Neural progenitor cell (in vitro differentiated cells): Measurements from ENCODE around the gene FAM53B. TPM values are rescaled to one million over a fixed set of nuclear protein-coding genes. Genes with fewer than 3 reads are reported as not detected.

Source experiments
- DNase-seq: peaks from one replicate; pipeline ENCODE4 v3.0.0-alpha.2; 2016; ENCODE audit warnings: low spot score
- H2AFZ ChIP-seq: fragments of 200-600 bp; sonication (generic); replicated peaks from 2 replicates; pipeline ENCODE4 v1.6.1; 2016; ENCODE audit warnings: antibody characterized with exemption
- H3F3A ChIP-seq: fragments of 200-600 bp; sonication (generic); 2 replicates; pipeline ENCODE4 v1.6.1; 2016; ENCODE audit warnings: antibody characterized with exemption, low read depth
- H3K27ac ChIP-seq: fragments of 200-600 bp; sonication (generic); 2 replicates; pipeline ENCODE4 v1.5.1; 2016; ENCODE audit warnings: mild to moderate bottlenecking
- H3K27me3 ChIP-seq: fragments of 200-600 bp; sonication (generic); 2 replicates; pipeline ENCODE4 v1.6.1; 2016; ENCODE audit warnings: mild to moderate bottlenecking, moderate library complexity
- H3K36me3 ChIP-seq: fragments of 200-600 bp; sonication (generic); 2 replicates; pipeline ENCODE4 v1.5.1; 2016
- H3K4me1 ChIP-seq: fragments of 200-600 bp; sonication (generic); 2 replicates; pipeline ENCODE4 v1.6.1; 2016; ENCODE audit warnings: mixed run types
- H3K4me2 ChIP-seq: fragments of 200-600 bp; sonication (generic); 2 replicates; pipeline ENCODE4 v1.6.1; 2016
- H3K4me3 ChIP-seq: fragments of 200-600 bp; sonication (generic); 2 replicates; pipeline ENCODE4 v1.5.1; 2016
- H3K79me2 ChIP-seq: fragments of 200-600 bp; sonication (generic); 2 replicates; pipeline ENCODE4 v1.6.1; 2016; ENCODE audit warnings: low read depth
- H3K9ac ChIP-seq: fragments of 200-600 bp; sonication (generic); 2 replicates; pipeline ENCODE4 v1.6.1; 2016
- H3K9me3 ChIP-seq: fragments of 200-600 bp; sonication (generic); 2 replicates; pipeline ENCODE4 v1.5.1; 2016; ENCODE audit warnings: low read depth
- H4K20me1 ChIP-seq: fragments of 200-600 bp; sonication (generic); 2 replicates; pipeline ENCODE4 v1.6.1; 2016; ENCODE audit warnings: low read depth
- H3K27ac Mint-ChIP-seq: 3 replicates; pipeline ENCODE4 v1.8.0; 2021; ENCODE audit warnings: mixed read lengths
- H3K27me3 Mint-ChIP-seq: 2 replicates; pipeline ENCODE4 v1.8.0; 2022; ENCODE audit warnings: low read depth, mild to moderate bottlenecking, inconsistent platforms, moderate library complexity, mixed read lengths; ENCODE audit not compliant: insufficient read depth
- H3K36me3 Mint-ChIP-seq: 3 replicates; pipeline ENCODE4 v1.8.0; 2021; ENCODE audit warnings: mixed read lengths
- H3K4me1 Mint-ChIP-seq: 3 replicates; pipeline ENCODE4 v1.8.0; 2021; ENCODE audit warnings: mixed read lengths
- H3K4me3 Mint-ChIP-seq: 3 replicates; pipeline ENCODE4 v1.8.0; 2021; ENCODE audit warnings: mild to moderate bottlenecking, moderate library complexity, mixed read lengths
- H3K9me3 Mint-ChIP-seq: 3 replicates; pipeline ENCODE4 v1.8.0; 2020; ENCODE audit warnings: mixed read lengths
- EZH2 ChIP-seq: fragments of 200-600 bp; sonication (generic); IDR thresholded peaks from 2 replicates; pipeline ENCODE4 v1.6.1; 2017; ENCODE audit warnings: antibody characterized with exemption, mild to moderate bottlenecking, moderate library complexity
- EZH2phosphoT487 ChIP-seq: fragments of 200-600 bp; sonication (generic); IDR thresholded peaks from 2 replicates; pipeline ENCODE4 v1.6.1; 2017; ENCODE audit warnings: antibody characterized with exemption
- total RNA-seq: library from RNA; depleted of rRNA; stranded (reverse); fragments of >200 nt; gene quantifications from 2 replicates; pipeline ENCODE4 v1.2.3, GENCODE V29; 2015; ENCODE audit warnings: low replicate concordance
- TF ChIP-seq, protein P1 (sequence below): fragments of 200-600 bp; sonication (generic); IDR thresholded peaks from 2 replicates; pipeline ENCODE4 v1.5.1; 2017; ENCODE audit warnings: antibody characterized with exemption, mild to moderate bottlenecking

The FAM53B gene
- total RNA-seq, 1 donor from 2014 or later: 15.3 TPM

DNA sequence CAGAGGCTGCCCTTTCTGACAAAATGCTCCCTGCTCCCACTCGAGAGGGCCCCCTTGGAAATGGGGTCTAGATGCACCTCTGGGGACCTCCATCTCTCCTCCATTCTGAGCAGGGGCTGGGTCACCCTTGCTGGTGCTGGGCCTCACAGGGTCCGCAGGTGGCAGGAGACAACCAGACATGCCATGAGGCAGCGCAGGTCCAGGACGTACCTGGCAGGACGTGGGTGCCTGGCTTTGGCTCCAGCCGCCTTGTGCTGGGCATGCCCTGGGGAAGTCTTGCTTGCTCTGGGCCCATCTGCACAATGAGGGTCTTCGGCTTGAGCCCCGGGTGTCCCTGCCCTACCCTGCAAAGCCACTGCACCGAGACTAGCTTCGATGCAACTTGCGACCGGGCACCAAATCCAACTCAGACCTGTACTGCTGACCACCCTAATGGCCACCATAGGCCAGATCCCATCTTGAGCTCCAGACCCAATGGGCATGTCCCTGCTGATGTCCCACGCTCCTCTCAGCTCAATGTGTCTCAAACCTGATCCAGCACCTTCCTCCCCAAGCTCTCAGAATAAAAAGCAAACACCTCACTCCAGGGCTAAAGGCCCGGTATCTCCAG lies 107.0 kb downstream of the FAM53B start:
- no peak overlapping the region for H3K4me2 ChIP-seq
- H3K4me1 ChIP-seq: peaks cover 29% of the 10 kb centered on the region
- Mint-ChIP-seq H3K9me3 (no peaks in the 10 kb centered on the region), H3K4me3 (no peak overlapping the region), H3K27ac (no peak overlapping the region), H3K27me3 (peaks cover 2% of the 10 kb centered on the region), H3K36me3 (peaks cover 11% of the 10 kb centered on the region), H3K4me1 (peaks cover 15% of the 10 kb centered on the region)
- H3K27ac ChIP-seq: no peak overlapping the region
- peaks cover 6% of the 10 kb centered on the region for H4K20me1 ChIP-seq
- H3K9me3 ChIP-seq: no peaks in the 10 kb centered on the region
- no peaks in the 10 kb centered on the region for H3K36me3 ChIP-seq
- H3K79me2 ChIP-seq: peaks cover 61% of the 10 kb centered on the region
- no peak overlapping the region for H3K9ac ChIP-seq
- H3K27me3 ChIP-seq: no peaks in the 10 kb centered on the region
- peaks cover 7% of the 10 kb centered on the region for H3F3A ChIP-seq
- no peak overlapping the region for H2AFZ ChIP-seq
- DNase-seq: no peak
- TF ChIP-seq EZH2phosphoT487 (no peak), EZH2 (no peak)
- TF ChIP-seq, protein P1, sequence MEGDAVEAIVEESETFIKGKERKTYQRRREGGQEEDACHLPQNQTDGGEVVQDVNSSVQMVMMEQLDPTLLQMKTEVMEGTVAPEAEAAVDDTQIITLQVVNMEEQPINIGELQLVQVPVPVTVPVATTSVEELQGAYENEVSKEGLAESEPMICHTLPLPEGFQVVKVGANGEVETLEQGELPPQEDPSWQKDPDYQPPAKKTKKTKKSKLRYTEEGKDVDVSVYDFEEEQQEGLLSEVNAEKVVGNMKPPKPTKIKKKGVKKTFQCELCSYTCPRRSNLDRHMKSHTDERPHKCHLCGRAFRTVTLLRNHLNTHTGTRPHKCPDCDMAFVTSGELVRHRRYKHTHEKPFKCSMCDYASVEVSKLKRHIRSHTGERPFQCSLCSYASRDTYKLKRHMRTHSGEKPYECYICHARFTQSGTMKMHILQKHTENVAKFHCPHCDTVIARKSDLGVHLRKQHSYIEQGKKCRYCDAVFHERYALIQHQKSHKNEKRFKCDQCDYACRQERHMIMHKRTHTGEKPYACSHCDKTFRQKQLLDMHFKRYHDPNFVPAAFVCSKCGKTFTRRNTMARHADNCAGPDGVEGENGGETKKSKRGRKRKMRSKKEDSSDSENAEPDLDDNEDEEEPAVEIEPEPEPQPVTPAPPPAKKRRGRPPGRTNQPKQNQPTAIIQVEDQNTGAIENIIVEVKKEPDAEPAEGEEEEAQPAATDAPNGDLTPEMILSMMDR: no peak
- H3K4me3 ChIP-seq: no peak overlapping the region

- peaks cover 11% of the 10 kb centered on the region for H3K36me3 Mint-ChIP-seq
- H3K9me3 Mint-ChIP-seq: no peaks in the 10 kb centered on the region
- Histone ChIP-seq H3K79me2 (peaks cover 56% of the 10 kb centered on the region), H3K4me2 (no peak overlapping the region), H4K20me1 (peaks cover 6% of the 10 kb centered on the region), H3K27ac (no peak overlapping the region), H3K9ac (no peak overlapping the region), H3K27me3 (no peaks in the 10 kb centered on the region), H3K4me1 (peaks cover 23% of the 10 kb centered on the region), H3K36me3 (no peaks in the 10 kb centered on the region), H2AFZ (no peak overlapping the region), H3K4me3 (no peak overlapping the region), H3K9me3 (no peaks in the 10 kb centered on the region), H3F3A (no peaks in the 10 kb centered on the region)
- peaks cover 2% of the 10 kb centered on the region for H3K27me3 Mint-ChIP-seq
- no peak overlapping the region for H3K27ac Mint-ChIP-seq
- H3K4me1 Mint-ChIP-seq: peaks cover 12% of the 10 kb centered on the region
- DNase-seq: no peak
- TF ChIP-seq, protein P1: peak; percentile 20
- TF ChIP-seq EZH2: no peak
- H3K4me3 Mint-ChIP-seq: no peak overlapping the region
Measured at GRCh38 chr10:124636271-124636995, 107.7 kb downstream of the FAM53B start.

DNA sequence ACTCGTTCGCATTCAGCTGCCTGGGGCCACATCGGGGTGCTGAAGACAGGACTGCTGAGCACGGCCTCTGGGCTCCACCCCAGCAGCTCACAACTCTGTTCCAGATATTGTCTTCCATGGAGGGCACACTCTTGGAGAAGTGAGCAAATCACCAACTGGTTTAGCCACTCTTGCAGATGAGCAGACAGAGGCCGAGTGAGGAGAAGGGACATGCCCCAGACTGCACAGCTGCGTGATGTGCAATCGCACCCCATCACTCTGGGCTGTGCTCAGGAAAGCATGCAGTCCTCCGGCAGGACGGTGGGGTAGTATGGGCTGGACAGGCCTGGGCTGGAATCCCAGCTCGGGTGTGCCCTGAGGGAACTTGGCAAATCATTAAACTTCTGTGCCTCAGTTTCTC lies 111.6 kb downstream of the FAM53B start:
- no peak for DNase-seq
- peak overlapping the region; percentile 35 for H3K4me2 ChIP-seq
- Mint-ChIP-seq H3K27ac (no peak overlapping the region), H3K4me3 (no peak overlapping the region), H3K36me3 (peaks cover 11% of the 10 kb centered on the region), H3K9me3 (no peaks in the 10 kb centered on the region), H3K4me1 (peaks cover 12% of the 10 kb centered on the region), H3K27me3 (peaks cover 2% of the 10 kb centered on the region)
- H3K79me2 ChIP-seq: peaks cover 24% of the 10 kb centered on the region
- peaks cover 19% of the 10 kb centered on the region for H3K4me1 ChIP-seq
- H3F3A ChIP-seq: no peaks in the 10 kb centered on the region
- H2AFZ ChIP-seq: no peak overlapping the region
- no peaks in the 10 kb centered on the region for H3K9me3 ChIP-seq
- no peak for TF ChIP-seq EZH2phosphoT487
- no peak for TF ChIP-seq EZH2
- TF ChIP-seq, protein P1: no peak
- H3K4me3 ChIP-seq: no peak overlapping the region
- peaks cover 31% of the 10 kb centered on the region for H4K20me1 ChIP-seq
- H3K9ac ChIP-seq: no peak overlapping the region
- no peaks in the 10 kb centered on the region for H3K27me3 ChIP-seq
- H3K36me3 ChIP-seq: no peaks in the 10 kb centered on the region
- H3K27ac ChIP-seq: no peak overlapping the region
